ENCODE data around the gene OTOG. TPM values are rescaled to one million over a fixed set of nuclear protein-coding genes. Genes with fewer than 3 reads are reported as not detected.
"Not testable (repeated sequence)": the region's sequence is repeated elsewhere in the genome, so short reads cannot be mapped to it uniquely, and the experiment has no call there.

The OTOG gene
- total RNA-seq, 1 donor from 2014 or later = not detected

DNA sequence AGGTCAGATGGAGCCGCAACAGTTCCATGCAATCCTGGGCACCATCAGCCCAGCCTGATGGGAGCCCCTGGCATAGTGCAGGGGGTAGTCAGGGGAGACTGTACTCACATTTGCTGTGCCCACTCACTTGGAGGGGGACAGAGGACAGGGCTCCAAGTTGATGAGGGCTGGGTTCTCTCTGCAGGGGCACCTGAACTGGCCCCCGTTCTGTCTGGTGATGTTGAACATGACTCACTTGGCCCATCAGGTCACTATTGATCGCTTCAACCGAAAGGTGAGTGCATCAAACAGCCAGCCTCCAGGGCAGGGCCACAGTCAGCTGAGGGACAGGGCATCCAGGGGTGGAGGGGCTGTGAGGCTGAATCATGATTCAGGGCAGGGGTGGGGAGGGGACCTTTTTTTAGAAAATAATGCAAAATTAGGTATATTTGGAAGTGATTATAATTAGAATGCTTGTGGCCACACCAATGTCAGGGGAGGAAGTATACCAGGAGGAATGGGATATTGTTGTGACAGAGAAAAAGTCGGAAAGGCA, 66.4 kb downstream of the OTOG start:
- no peak overlapping the region for H3K4me3 ChIP-seq (ENCODE audit: low read depth, low read length)
- TF ChIP-seq, protein P1, sequence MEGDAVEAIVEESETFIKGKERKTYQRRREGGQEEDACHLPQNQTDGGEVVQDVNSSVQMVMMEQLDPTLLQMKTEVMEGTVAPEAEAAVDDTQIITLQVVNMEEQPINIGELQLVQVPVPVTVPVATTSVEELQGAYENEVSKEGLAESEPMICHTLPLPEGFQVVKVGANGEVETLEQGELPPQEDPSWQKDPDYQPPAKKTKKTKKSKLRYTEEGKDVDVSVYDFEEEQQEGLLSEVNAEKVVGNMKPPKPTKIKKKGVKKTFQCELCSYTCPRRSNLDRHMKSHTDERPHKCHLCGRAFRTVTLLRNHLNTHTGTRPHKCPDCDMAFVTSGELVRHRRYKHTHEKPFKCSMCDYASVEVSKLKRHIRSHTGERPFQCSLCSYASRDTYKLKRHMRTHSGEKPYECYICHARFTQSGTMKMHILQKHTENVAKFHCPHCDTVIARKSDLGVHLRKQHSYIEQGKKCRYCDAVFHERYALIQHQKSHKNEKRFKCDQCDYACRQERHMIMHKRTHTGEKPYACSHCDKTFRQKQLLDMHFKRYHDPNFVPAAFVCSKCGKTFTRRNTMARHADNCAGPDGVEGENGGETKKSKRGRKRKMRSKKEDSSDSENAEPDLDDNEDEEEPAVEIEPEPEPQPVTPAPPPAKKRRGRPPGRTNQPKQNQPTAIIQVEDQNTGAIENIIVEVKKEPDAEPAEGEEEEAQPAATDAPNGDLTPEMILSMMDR (IDR thresholded peaks at IDR 0.05; ENCODE audit: insufficient read depth, low read length, poor library complexity, severe bottlenecking) = no peak
- no peaks in the 10 kb centered on the region for H3K27me3 ChIP-seq (ENCODE audit: control insufficient read depth, insufficient read depth, low read length)
- DNase-seq (ENCODE audit: low read depth) = no peak
- no peaks in the 10 kb centered on the region for H3K36me3 ChIP-seq (ENCODE audit: control insufficient read depth, insufficient read depth, low read length)

DNA sequence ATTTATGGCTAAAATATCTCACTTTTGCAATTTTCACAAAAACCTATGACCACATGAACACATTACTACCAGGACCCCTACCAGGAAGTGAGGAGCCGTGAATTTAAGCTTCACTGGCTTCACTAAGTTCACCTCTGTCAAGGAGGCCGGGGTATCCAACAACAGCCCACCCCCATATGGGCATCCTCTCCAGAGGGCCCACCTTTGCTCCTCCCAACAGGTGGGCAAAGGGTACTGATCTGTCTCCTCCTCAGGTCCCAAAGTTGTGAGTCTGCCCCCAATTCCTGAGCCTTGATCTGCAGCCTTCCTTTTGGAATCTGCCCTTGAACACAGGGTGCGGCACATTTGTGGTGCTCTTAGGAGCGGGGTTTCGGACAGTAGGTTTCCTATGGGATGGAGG, 66.9 kb downstream of the OTOG start:
- no peak for DNase-seq (ENCODE audit: low read depth)
- no peak overlapping the region for H3K4me3 ChIP-seq (ENCODE audit: low read depth, low read length)
- no peaks in the 10 kb centered on the region for H3K36me3 ChIP-seq (ENCODE audit: control insufficient read depth, insufficient read depth, low read length)
- TF ChIP-seq, protein P1 (IDR thresholded peaks at IDR 0.05; ENCODE audit: insufficient read depth, low read length, poor library complexity, severe bottlenecking) = no peak
- H3K27me3 ChIP-seq (ENCODE audit: control insufficient read depth, insufficient read depth, low read length) = no peaks in the 10 kb centered on the region

DNA sequence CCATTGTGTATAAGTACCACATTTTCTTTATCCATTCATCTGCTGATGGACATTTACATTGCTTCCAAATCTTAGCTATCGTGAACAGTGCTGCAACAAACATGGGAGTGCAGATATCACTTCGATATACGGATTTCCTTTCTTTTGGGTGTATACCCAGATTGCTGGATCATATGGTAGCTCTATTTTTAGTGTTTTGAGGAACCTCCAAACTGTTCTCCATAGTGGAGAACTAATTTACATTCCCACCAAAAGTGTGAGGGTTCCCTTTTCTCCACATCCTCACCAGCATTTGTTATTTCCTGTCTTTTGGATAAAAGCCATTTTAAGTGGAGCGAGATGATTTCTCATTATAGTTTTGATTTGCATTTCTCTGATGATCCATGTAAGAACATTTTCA, 75.7 kb downstream of the OTOG start:
- H3K27me3 ChIP-seq (ENCODE audit: control insufficient read depth, insufficient read depth, low read length); DNase-seq (ENCODE audit: low read depth); H3K4me3 ChIP-seq (ENCODE audit: low read depth, low read length); H3K36me3 ChIP-seq (ENCODE audit: control insufficient read depth, insufficient read depth, low read length): not testable (repeated sequence)

DNA sequence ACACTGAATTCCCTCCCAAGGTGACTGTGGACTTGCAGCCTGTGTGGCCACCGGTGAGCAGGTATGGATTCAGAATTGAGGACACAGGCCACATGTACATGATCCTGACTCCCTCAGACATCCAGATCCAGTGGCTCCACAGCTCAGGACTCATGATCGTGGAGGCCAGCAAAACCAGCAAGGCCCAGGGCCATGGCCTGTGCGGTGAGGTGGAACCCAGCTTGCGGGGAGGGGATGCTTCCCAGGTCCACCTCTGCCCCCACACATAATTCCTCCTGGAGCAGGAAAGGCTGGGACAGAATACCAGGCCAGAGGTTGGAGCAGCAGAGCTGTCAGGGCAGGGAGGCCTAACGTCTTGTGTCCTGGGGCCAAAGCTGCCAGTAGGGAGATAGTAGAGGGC, 82.1 kb downstream of the OTOG start:
- Histone ChIP-seq H3K36me3 (ENCODE audit: control insufficient read depth, insufficient read depth, low read length) (no peaks in the 10 kb centered on the region), H3K27me3 (ENCODE audit: control insufficient read depth, insufficient read depth, low read length) (no peaks in the 10 kb centered on the region), H3K4me3 (ENCODE audit: low read depth, low read length) (no peak overlapping the region)
- TF ChIP-seq, protein P1 (IDR thresholded peaks at IDR 0.05; ENCODE audit: insufficient read depth, low read length, poor library complexity, severe bottlenecking) = no peak
- no peak for DNase-seq (ENCODE audit: low read depth)

DNA sequence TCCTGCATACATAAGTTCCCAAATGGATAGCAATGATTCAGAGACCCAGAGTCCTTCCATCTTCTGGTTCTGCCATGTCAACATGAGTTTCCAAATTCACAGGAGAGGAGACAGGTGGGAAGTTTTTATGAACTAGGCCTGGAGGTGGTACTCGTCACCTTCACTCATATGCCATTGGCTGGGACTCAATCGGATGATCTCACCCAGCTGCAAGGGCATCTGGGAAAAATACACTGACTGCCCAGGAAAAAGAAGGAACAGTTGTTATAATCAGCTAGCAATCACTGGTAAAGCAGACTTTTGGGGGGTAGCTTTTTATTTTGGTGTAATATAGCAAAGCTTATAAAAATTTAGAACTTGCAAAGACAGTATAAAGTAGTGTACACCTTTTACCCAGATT, 83.9 kb downstream of the OTOG start:
- no peaks in the 10 kb centered on the region for H3K36me3 ChIP-seq (ENCODE audit: control insufficient read depth, insufficient read depth, low read length)
- TF ChIP-seq, protein P1 (IDR thresholded peaks at IDR 0.05; ENCODE audit: insufficient read depth, low read length, poor library complexity, severe bottlenecking) = no peak
- H3K27me3 ChIP-seq (ENCODE audit: control insufficient read depth, insufficient read depth, low read length) = no peaks in the 10 kb centered on the region
- no peak overlapping the region for H3K4me3 ChIP-seq (ENCODE audit: low read depth, low read length)
- no peak for DNase-seq (ENCODE audit: low read depth)

DNA sequence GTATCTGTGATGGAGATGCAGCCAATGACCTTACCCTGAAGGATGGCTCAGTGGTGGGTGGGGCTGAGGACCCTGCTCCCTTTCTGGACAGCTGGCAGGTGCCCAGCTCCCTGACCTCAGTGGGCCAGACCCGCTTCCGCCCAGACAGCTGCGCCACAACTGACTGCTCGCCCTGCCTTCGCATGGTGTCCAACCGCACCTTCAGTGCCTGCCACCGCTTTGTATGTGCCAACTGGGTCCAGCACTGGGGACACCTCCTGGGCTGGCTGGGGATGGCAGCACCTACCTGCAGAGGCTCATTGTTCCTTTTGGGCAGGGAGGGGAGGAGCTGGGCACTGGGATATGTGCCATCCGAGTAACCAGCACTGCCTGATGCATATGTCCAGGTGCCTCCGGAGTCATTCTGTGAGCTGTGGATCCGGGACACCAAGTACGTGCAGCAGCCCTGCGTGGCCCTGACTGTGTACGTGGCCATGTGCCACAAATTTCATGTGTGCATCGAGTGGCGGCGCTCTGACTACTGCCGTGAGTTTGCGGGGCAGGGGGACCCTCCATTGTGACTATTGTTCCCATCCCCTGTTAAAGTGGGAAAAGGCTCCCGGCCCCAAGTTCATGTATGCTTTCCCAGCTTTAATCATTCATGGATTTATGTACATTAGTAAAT, 84.8 kb downstream of the OTOG start:
- H3K4me3 ChIP-seq (ENCODE audit: low read depth, low read length) = no peak overlapping the region
- H3K27me3 ChIP-seq (ENCODE audit: control insufficient read depth, insufficient read depth, low read length) = no peaks in the 10 kb centered on the region
- H3K36me3 ChIP-seq (ENCODE audit: control insufficient read depth, insufficient read depth, low read length) = no peaks in the 10 kb centered on the region
- DNase-seq (ENCODE audit: low read depth) = no peak
- TF ChIP-seq, protein P1 (IDR thresholded peaks at IDR 0.05; ENCODE audit: insufficient read depth, low read length, poor library complexity, severe bottlenecking) = no peak

All from kidney epithelial cell (primary cell).